ENCODE data around the gene C11orf24.

Gene C11orf24

DNA sequence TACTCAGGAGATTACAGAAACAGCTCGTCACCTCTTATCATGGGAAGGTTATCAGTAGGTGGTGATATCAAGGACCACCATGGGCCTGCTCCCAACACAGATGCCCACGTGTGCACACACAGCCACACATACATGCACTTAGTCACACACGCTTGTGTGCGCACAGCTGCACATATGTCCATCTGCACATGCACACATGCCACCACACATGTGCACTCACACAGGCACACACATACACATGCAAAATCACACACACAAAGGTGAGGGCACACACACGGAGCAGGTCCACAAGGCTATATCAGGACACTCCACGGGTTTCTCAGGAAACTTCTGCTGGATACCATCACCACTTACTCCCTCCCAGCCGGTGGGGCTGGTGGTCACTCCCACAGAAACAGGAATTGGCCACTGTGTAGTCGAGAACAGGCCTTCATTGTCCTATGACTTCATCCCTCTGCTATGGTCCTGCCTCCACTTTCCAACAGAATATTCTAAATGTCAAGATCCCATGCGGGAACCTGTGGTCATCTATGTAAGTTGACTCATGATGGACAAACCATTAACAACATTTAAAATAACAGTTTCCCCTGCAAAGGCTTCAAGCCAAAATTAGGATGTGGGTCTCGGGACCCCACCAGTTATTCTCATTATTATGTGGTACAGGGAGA, 2.2 kb downstream of the C11orf24 start:
- no peak overlapping the region for H3K27ac Mint-ChIP-seq
- H3K36me3 Mint-ChIP-seq (ENCODE audit: low read depth) = peaks cover 16% of the 10 kb centered on the region
- peak overlapping the region; percentile 52 for H3K4me3 Mint-ChIP-seq
- peaks cover 30% of the 10 kb centered on the region for H3K4me1 Mint-ChIP-seq (ENCODE audit: low read depth)
- no peaks in the 10 kb centered on the region for H3K27me3 Mint-ChIP-seq (ENCODE audit: low read depth)
- H3K9me3 Mint-ChIP-seq = no peaks in the 10 kb centered on the region
- no peak for DNase-seq (ENCODE audit: low spot score)

DNA sequence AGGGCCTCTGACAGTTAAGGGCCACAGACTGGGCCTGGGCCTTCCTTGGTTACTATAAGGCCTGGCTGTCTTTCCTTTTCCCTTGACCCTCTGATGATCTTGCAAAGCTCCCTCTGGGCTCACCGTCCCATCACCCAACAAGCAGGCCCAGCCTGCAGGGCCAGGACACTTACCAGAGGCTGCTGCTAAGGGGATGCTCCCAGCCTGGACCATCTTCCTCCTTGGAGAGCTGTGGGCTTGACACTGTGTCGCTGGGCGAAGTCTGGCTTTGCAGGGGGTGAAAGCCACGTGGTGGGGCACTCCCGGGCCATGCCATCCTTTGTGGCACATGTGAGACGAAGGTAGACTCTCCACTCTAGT, 3.9 kb downstream of the C11orf24 start:
- Mint-ChIP-seq H3K27ac (no peak overlapping the region), H3K9me3 (no peaks in the 10 kb centered on the region), H3K4me1 (ENCODE audit: low read depth) (peaks cover 25% of the 10 kb centered on the region), H3K4me3 (no peak overlapping the region), H3K36me3 (ENCODE audit: low read depth) (peaks cover 26% of the 10 kb centered on the region), H3K27me3 (ENCODE audit: low read depth) (no peaks in the 10 kb centered on the region)
- no peak for DNase-seq (ENCODE audit: low spot score)

DNA sequence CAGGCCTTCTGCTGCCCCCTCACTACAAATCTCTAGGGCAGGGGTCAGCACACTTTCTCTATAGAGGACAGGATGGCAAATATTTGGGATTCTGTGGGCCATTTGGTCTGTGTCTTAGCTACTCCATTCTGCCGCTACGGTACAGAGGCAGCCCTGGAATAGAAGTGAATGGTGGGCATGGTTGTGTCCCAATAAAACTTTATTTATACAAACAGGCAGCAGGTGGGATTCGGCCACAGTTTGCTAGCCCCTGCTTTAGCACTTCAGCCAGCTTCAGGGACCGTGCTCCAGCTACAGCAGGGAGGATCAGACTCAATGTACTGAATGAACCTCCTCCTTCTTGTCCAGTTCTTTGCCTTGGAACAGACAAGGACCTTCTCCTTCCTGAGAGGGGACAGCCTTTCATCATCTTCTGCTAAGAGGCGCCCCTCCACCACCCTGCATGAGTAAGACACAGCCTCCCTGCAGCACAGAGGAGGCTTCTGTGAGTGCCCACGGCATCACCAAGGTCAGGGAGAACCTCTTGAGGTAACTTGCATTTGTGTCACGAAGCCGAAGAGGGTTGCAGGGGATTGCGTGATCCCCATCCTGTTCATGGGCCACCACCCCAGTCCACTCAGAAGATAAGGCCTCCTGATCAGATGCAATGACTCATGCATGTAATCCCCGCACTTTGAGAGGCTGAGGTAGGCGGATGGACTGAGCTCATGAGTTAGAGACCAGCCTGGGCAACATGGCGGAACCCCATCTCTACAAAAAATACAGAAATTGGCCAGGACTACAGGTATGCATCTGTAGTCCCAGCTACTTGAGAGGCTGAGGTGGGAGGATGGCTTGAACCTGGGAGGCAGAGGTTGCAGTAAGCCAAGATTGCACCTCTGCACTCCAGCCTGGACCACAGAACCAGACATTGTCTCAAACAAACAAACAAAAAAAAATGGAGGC, 4.6 kb downstream of the C11orf24 start:
- Mint-ChIP-seq H3K4me1 (ENCODE audit: low read depth) (peaks cover 22% of the 10 kb centered on the region), H3K4me3 (no peak overlapping the region), H3K9me3 (no peaks in the 10 kb centered on the region), H3K27ac (no peak overlapping the region), H3K27me3 (ENCODE audit: low read depth) (no peaks in the 10 kb centered on the region), H3K36me3 (ENCODE audit: low read depth) (peaks cover 28% of the 10 kb centered on the region)
- no peak for DNase-seq (ENCODE audit: low spot score)

DNA sequence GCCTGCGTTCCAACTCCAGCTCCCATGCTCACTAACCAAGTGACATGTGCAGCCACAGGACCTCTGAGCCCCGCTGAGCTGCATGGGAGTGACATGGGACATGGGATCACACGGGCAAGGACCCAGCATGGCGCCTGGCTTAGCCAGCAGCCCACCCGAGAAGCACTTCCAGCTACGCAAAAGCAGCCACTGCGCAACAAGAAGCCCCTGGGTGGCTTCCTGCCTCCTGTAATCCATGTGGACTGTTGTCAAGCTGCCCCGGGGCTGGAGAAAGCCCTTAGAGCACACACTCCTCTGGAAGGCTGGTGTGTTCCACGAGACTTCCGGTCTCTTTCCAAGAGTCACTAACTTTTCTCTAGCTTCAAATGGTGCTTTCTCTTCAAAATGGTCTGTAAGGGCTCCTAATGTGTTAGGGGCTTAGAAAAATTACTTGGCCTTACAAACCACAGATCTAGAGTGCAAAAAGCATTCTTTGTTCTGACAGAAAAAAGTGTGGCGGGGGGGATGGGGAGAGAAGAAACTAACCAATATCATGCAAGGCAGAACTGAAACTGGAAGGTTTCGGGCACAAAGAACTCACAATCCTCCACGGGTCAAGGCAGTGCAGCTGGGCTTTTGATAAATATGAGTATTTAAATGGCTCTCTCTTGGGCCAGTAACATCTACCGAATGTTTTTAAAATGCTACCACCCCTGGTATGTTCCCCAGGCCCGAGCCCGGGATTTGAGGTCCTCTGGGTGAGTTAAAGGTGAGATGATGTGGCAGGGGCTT, 5.5 kb downstream of the C11orf24 start:
- Mint-ChIP-seq H3K27ac (no peak overlapping the region), H3K36me3 (ENCODE audit: low read depth) (peaks cover 30% of the 10 kb centered on the region), H3K4me3 (no peak overlapping the region), H3K9me3 (no peaks in the 10 kb centered on the region), H3K27me3 (ENCODE audit: low read depth) (no peaks in the 10 kb centered on the region), H3K4me1 (ENCODE audit: low read depth) (peaks cover 22% of the 10 kb centered on the region)
- DNase-seq (ENCODE audit: low spot score) = no peak

DNA sequence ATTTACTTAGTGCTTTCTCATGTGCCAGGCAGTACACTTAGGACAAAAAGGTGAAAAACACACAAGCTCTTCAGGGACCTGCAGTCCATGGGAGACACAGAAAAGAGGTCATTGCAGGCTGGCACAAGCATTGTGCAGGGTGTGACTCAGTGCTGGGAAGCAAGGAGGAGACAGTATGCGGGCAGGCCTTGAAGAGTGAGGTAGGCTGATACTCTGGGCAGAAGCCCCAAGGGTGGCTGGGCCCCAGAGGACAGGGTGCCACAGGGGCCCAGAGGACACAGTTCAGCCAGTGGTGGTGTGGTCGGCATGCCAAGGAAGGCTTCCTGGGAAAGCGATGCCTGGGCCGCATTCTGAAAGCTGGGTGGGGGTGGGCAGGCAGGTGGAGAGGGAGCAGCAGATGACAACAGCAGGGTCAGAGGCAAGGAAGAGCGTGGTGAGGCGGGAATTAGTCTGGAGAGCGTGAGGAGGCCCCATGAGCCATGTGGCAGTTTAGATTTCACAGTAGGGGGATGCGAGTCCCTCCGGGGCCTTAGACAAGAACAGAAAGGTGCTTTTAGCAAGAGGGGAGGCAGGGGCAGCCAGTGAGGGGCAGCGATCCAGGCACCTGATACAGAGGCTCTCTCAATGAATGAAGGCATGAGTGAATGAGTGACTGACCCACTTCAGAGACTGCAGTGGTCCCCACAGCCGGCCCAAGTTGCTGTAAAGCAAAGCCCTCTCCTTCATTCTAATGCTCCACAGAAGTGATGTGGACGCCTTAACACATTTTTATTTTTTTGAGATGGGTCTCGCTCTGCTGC, 6.8 kb downstream of the C11orf24 start:
- Mint-ChIP-seq H3K9me3 (no peaks in the 10 kb centered on the region), H3K27ac (no peak overlapping the region), H3K4me3 (no peak overlapping the region), H3K27me3 (ENCODE audit: low read depth) (no peaks in the 10 kb centered on the region), H3K4me1 (ENCODE audit: low read depth) (peaks cover 14% of the 10 kb centered on the region), H3K36me3 (ENCODE audit: low read depth) (peaks cover 36% of the 10 kb centered on the region)
- DNase-seq (ENCODE audit: low spot score) = no peak

DNA sequence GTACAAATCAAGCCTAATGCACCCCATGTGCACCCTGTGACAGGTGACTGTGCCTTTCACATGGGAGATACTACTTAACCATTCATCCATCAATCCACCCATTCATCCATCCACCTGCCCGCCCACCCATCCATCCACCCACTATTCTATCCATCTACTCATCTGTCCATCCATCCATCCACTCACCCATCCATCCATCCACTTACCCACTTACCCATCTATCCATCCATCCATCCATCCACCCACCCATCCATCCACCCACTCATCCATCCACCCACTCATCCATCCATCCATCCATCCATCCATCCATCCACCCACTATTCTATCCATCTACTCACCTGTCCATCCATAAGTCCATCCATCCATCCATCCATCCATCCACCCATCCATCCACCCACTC, 7.5 kb downstream of the C11orf24 start:
- no peak for DNase-seq (ENCODE audit: low spot score)
- Mint-ChIP-seq H3K27me3 (ENCODE audit: low read depth) (no peaks in the 10 kb centered on the region), H3K4me3 (no peak overlapping the region), H3K27ac (no peak overlapping the region), H3K4me1 (ENCODE audit: low read depth) (peaks cover 10% of the 10 kb centered on the region), H3K9me3 (no peaks in the 10 kb centered on the region), H3K36me3 (ENCODE audit: low read depth) (peaks cover 36% of the 10 kb centered on the region)

DNA sequence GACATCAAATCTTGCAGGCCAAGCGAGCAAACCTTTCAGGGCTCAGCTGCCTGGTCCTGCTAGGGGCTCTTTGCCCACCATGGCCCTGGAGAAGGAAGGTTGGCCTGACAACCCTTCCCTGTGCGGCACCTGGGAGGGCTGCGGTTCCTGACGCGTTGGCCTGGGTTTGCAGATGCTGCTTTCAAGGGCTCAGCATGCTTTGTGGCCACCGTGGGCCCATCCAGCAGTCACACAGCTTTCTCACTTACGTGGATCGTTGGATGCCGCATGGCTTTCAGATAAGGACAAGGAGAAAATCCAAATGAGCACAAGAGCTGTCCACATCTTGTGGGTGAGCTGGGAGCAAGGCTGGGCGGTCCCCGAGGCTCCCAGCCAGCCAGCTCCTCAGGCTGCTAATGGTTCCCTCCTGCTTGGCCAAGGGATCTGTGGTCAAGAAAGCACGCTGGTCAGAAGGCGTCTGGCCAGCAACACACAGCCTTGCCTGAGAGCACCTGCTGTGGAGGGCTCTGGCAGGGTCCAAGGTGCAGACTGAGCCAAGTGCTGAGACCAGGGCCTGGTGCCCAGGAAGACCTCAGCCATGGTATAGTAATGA, 8.2 kb downstream of the C11orf24 start:
- H3K4me1 Mint-ChIP-seq (ENCODE audit: low read depth) = peaks cover 7% of the 10 kb centered on the region
- DNase-seq (ENCODE audit: low spot score) = no peak
- H3K9me3 Mint-ChIP-seq = no peaks in the 10 kb centered on the region
- no peak overlapping the region for H3K4me3 Mint-ChIP-seq
- H3K36me3 Mint-ChIP-seq (ENCODE audit: low read depth) = peaks cover 34% of the 10 kb centered on the region
- no peak overlapping the region for H3K27ac Mint-ChIP-seq
- no peaks in the 10 kb centered on the region for H3K27me3 Mint-ChIP-seq (ENCODE audit: low read depth)

DNA sequence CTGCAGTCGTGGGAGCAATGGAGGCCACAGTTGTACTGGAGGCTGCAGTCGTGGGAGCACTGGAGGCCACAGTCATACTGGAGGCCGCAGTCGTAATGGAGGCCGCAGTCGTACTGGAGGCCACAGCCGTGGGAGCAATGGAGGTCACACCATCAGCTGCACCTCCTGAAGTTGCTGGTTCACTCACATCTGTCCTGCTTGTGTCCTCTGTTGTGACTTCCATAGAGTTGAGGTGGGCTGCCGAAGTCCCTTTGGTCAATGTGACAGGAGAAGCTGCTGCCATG, 9.3 kb downstream of the C11orf24 start:
- peaks cover 33% of the 10 kb centered on the region for H3K36me3 Mint-ChIP-seq (ENCODE audit: low read depth)
- H3K27me3 Mint-ChIP-seq (ENCODE audit: low read depth) = no peaks in the 10 kb centered on the region
- peaks cover 8% of the 10 kb centered on the region for H3K4me1 Mint-ChIP-seq (ENCODE audit: low read depth)
- no peaks in the 10 kb centered on the region for H3K9me3 Mint-ChIP-seq
- no peak for DNase-seq (ENCODE audit: low spot score)
- no peak overlapping the region for H3K4me3 Mint-ChIP-seq
- H3K27ac Mint-ChIP-seq = no peak overlapping the region

DNA sequence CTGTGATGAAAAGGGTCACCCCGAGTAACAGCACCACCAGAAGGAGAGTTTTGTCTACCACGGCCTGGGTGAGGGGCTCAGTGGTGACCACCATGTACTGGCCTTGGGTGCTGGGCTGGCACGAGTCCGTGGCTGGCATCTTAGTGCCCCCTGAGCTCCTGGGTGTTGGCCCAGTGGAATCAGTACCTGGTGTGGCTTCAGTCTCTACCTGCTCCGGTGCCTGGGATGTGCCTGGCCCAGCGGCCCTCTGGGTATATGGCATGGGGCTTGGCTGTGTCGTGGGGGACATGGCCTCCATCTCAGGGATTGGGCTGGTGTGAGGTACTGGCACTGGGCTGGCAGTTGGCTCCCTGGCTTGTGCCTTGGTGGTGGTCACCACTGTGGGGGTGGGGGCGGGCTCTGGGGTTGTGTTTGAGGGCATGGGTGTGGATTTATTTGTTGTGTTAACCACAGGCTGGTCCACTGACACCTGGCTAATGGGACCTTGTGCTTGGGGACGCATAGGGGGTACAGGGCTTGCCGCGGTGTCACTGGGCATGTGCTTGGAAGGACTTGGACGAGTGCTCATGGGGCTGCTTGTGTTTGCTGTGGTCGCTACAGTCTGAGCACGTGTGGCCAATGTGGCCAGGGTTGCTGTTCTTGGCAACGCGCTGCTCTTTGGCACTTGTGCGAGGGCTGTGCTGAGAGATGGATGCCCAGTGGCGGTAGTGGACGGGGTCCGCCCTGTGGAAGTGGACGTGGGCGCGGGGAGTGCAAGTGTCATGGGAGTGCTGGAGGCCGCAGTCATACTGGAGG, 9.8 kb downstream of the C11orf24 start:
- no peaks in the 10 kb centered on the region for H3K9me3 Mint-ChIP-seq
- H3K27ac Mint-ChIP-seq = no peak overlapping the region
- peaks cover 29% of the 10 kb centered on the region for H3K36me3 Mint-ChIP-seq (ENCODE audit: low read depth)
- H3K4me3 Mint-ChIP-seq = no peak overlapping the region
- no peaks in the 10 kb centered on the region for H3K27me3 Mint-ChIP-seq (ENCODE audit: low read depth)
- peaks cover 8% of the 10 kb centered on the region for H3K4me1 Mint-ChIP-seq (ENCODE audit: low read depth)
- no peak for DNase-seq (ENCODE audit: low spot score)

DNA sequence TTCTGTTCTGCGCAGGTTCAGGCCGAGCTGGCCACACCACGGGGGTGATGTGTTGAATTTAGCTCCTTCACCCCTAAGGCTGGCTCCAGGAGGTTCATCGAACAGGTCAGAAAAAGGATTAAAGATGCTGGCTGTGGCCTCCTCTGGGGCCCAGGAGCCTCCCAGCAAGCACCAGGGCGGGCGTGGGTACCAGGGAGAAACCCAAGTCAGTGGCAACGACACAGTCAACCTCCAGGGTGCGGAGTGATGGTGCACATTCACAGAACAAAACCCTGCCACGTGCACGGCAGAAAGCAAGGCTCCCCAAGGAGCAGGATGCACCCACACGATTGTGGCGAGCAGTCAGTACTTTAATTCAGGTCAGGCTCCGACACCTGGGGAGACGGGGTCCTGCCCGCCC, 10.8 kb downstream of the C11orf24 start:
- DNase-seq (ENCODE audit: low spot score) = no peak
- peaks cover 27% of the 10 kb centered on the region for H3K36me3 Mint-ChIP-seq (ENCODE audit: low read depth)
- H3K4me3 Mint-ChIP-seq = no peak overlapping the region
- H3K4me1 Mint-ChIP-seq (ENCODE audit: low read depth) = peaks cover 4% of the 10 kb centered on the region
- H3K27me3 Mint-ChIP-seq (ENCODE audit: low read depth) = no peaks in the 10 kb centered on the region
- H3K9me3 Mint-ChIP-seq = no peaks in the 10 kb centered on the region
- no peak overlapping the region for H3K27ac Mint-ChIP-seq

DNA sequence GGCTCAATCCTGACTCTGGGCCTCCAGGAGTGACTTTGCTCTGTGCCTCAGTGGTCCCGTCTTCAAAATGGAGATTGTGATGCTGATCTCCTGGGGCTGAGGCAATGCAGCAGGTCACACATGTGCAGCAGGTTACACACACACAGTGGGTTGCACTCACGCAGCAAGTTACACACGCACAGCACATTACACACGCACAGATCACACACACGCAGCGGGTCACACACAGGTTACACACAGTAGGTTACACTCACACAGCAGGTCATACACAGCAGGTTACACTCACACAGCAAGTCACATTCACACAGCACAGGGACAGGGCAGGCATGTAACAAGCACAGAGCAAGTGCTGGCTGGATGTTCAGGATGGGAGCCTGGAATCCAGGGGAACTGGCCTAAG, 11.3 kb downstream of the C11orf24 start:
- H3K4me1 Mint-ChIP-seq (ENCODE audit: low read depth) = peaks cover 4% of the 10 kb centered on the region
- DNase-seq (ENCODE audit: low spot score) = no peak
- peaks cover 27% of the 10 kb centered on the region for H3K36me3 Mint-ChIP-seq (ENCODE audit: low read depth)
- H3K27ac Mint-ChIP-seq = no peak overlapping the region
- H3K27me3 Mint-ChIP-seq (ENCODE audit: low read depth) = no peaks in the 10 kb centered on the region
- H3K4me3 Mint-ChIP-seq = no peak overlapping the region
- H3K9me3 Mint-ChIP-seq = no peaks in the 10 kb centered on the region

DNA sequence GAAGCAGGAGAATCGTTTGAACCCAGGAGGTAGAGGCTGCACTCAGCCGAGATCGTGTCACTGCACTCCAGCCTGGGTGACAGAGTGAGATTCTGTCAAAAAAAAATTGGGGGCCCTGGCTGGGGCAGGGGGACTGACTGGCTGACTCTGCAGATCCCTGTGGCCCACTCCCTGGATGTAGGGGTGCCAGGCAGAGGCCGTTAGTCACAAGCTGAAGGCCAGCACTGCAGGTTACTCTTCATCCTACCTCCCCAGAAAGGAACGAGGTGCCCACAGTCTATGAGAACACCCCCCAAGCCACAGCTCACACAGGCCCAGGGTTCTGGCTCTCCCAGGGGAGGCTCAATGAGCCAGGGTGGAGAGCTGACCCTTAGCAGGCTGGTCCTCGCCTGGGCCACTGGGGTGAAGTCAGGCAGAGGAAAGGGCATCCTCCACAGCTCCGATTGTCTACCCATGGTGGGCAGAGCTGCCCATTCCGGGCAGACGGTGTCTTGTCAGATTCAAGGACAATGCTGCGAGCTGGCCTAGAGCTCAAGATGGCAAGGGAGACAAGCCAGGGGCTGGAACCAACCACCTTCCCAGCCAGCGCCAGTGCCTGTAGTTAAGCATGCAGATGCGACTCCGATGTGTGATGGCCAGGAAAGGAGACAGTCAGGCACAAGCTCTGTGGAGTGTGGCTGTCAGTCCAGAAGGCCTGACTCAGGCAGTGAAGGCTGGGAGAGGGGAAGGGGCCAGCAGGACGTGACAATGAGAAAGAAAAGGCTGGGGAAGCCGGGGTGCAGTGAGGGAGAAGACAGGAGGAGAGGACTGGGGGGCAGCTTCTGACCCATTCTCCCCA, 12.4 kb downstream of the C11orf24 start:
- peaks cover 1% of the 10 kb centered on the region for H3K4me1 Mint-ChIP-seq (ENCODE audit: low read depth)
- DNase-seq (ENCODE audit: low spot score) = no peak
- peak overlapping the region; percentile 50 for H3K27ac Mint-ChIP-seq
- peaks cover 18% of the 10 kb centered on the region for H3K36me3 Mint-ChIP-seq (ENCODE audit: low read depth)
- H3K4me3 Mint-ChIP-seq = no peak overlapping the region
- H3K27me3 Mint-ChIP-seq (ENCODE audit: low read depth) = no peaks in the 10 kb centered on the region
- no peaks in the 10 kb centered on the region for H3K9me3 Mint-ChIP-seq
